Colonic mucosa (tissue), 4 donors: ENCODE results near the gene PPARG. TPM values are rescaled to one million over a fixed set of nuclear protein-coding genes. Genes with fewer than 3 reads are reported as not detected.
A peak's percentile ranks its signal among the peaks of the same experiment; 100 is the strongest.

Experiments
- DNase-seq: peaks from one replicate; pipeline ENCODE4 v3.0.0-alpha.2; 2020
- H3K27ac ChIP-seq: fragments of 200-600 bp; one replicate; pipeline ENCODE4 v1.8.0; 2021
- H3K27me3 ChIP-seq: fragments of 200-600 bp; one replicate; pipeline ENCODE4 v1.8.0; 2021
- H3K36me3 ChIP-seq: fragments of 200-600 bp; one replicate; pipeline ENCODE4 v1.8.0; 2021
- H3K4me1 ChIP-seq: fragments of 200-600 bp; one replicate; pipeline ENCODE4 v1.8.0; 2021; ENCODE audit warnings: mild to moderate bottlenecking
- H3K4me3 ChIP-seq: fragments of 200-600 bp; one replicate; pipeline ENCODE4 v1.8.0; 2021
- H3K9ac ChIP-seq, 2 donors: one replicate each; pipeline ENCODE4 v1.7.0; 2013; ENCODE audit warnings: control low read depth in 2 of 2, low read depth in 2 of 2, low read length in 2 of 2
- H3K9me3 ChIP-seq: fragments of 200-600 bp; one replicate; pipeline ENCODE4 v1.8.0; 2021
- intact Hi-C: fragments of 100-400 bp; cut with DNase I; formaldehyde crosslinking; loops from one replicate; pipeline ENCODE4 v1.14.1; 2022
- total RNA-seq, 2 donors: library from RNA; stranded (reverse); fragmentation: NEBNext Ultra II Directional in 1 of 2; extraction: Animal tissue kit (Norgen Biotek cat#: 25700) in 1 of 2; gene quantifications; one replicate each; pipeline ENCODE4 v1.2.1, GENCODE V29; 2021
- TF ChIP-seq, protein P1 (sequence below): fragments of 200-600 bp; IDR thresholded peaks from one replicate; pipeline ENCODE4 v1.8.0; 2022; ENCODE audit warnings: antibody characterized with exemption, mild to moderate bottlenecking
- donor health status: healthy.
- donor health status: DM: no; HTN: no; CAD: no.
- donor health status: DM: no; HTN: no; CAD: no.

Gene PPARG
- total RNA-seq, 2 donors from 2014 or later = 85.2 to 169 TPM

DNA sequence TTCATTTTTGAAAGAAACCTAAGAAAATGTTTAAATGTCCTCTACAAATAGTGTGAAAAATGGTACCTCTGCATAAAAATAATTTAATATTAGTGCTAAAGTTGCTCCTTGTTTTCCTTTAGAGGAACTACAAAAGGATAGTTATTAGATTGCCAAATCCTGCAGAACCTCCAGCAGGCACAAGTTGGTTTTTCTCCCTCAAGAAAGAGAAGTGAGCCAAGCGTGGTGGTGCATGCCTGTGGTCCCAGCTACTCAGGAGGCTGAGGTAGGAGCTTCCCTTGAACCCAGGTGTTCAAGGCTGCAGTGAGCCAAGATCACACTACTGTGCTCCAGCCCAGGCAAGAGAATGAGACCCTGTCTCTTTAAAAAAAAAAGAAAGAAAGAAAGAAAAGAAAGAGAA lies 110.4 kb downstream of the PPARG start:
- peaks cover 3% of the 10 kb centered on the region for H3K4me1 ChIP-seq
- no peaks in the 10 kb centered on the region for H3K9me3 ChIP-seq
- intact Hi-C loops = no loop called here
- no peak overlapping the region for H3K4me3 ChIP-seq
- H3K27ac ChIP-seq = no peak overlapping the region
- DNase-seq = no peak
- H3K27me3 ChIP-seq = no peaks in the 10 kb centered on the region
- no peaks in the 10 kb centered on the region for H3K36me3 ChIP-seq
- TF ChIP-seq, protein P1, sequence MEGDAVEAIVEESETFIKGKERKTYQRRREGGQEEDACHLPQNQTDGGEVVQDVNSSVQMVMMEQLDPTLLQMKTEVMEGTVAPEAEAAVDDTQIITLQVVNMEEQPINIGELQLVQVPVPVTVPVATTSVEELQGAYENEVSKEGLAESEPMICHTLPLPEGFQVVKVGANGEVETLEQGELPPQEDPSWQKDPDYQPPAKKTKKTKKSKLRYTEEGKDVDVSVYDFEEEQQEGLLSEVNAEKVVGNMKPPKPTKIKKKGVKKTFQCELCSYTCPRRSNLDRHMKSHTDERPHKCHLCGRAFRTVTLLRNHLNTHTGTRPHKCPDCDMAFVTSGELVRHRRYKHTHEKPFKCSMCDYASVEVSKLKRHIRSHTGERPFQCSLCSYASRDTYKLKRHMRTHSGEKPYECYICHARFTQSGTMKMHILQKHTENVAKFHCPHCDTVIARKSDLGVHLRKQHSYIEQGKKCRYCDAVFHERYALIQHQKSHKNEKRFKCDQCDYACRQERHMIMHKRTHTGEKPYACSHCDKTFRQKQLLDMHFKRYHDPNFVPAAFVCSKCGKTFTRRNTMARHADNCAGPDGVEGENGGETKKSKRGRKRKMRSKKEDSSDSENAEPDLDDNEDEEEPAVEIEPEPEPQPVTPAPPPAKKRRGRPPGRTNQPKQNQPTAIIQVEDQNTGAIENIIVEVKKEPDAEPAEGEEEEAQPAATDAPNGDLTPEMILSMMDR = no peak
- H3K9ac ChIP-seq = no peak overlapping the region

DNA sequence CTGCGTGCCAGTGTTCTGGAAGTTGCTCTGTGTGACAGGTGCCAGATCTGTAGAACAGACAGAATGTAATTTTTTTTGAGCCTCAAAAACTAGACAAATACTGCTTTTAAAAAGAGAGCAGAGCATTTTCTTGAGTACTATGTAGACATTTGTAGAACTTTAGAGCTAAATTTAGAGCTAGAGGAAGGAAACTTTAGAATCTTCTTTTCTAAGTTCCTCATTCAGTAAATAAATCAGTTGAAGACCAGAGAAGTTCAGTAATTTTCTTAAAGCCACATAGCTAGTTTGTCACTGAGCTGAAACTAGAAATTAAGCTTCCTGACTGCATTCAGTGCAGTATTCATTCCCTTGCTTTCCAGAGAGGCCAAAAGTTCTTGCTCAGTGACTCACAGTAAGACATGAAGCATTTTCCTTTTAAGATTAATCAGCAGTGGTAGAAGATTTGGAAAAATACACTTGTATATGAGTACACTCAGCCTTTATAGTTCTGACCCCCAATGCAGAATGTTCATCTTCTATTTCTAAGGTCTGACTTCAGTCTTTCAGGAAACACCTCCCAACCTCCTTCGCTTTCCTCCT lies 111.8 kb downstream of the PPARG start:
- Histone ChIP-seq H3K4me3 (no peak overlapping the region), H3K9me3 (no peaks in the 10 kb centered on the region), H3K27me3 (no peaks in the 10 kb centered on the region), H3K36me3 (no peaks in the 10 kb centered on the region), H3K9ac (no peak overlapping the region), H3K27ac (no peak overlapping the region), H3K4me1 (no peaks in the 10 kb centered on the region)
- TF ChIP-seq, protein P1 = no peak
- intact Hi-C loops = no loop called here
- no peak for DNase-seq

DNA sequence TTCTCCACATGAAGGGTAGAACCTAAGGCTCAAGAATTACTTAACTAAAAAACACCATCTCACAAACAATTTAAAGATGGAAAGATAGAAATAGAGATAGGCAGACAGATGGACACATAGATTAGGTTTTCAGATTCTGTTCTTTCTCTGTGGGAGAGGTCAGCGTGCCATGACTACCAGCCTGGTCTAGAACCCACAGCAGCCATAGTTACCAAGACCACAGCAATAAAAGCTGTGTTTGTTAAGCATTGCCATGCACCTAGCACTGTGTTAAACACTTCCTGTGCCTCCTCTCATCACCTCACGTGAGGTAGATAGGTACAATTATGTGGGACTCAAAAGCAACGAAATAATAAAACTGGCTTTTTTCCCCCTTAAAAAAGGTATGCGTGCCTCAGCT lies 112.3 kb downstream of the PPARG start:
- H3K4me1 ChIP-seq = peaks cover under 1% of the 10 kb centered on the region
- H3K36me3 ChIP-seq = no peaks in the 10 kb centered on the region
- no peaks in the 10 kb centered on the region for H3K27me3 ChIP-seq
- no peak overlapping the region for H3K27ac ChIP-seq
- TF ChIP-seq, protein P1 = no peak
- H3K9ac ChIP-seq = no peak overlapping the region
- intact Hi-C loops = no loop called here
- no peak overlapping the region for H3K4me3 ChIP-seq
- H3K9me3 ChIP-seq = no peaks in the 10 kb centered on the region
- no peak for DNase-seq

DNA sequence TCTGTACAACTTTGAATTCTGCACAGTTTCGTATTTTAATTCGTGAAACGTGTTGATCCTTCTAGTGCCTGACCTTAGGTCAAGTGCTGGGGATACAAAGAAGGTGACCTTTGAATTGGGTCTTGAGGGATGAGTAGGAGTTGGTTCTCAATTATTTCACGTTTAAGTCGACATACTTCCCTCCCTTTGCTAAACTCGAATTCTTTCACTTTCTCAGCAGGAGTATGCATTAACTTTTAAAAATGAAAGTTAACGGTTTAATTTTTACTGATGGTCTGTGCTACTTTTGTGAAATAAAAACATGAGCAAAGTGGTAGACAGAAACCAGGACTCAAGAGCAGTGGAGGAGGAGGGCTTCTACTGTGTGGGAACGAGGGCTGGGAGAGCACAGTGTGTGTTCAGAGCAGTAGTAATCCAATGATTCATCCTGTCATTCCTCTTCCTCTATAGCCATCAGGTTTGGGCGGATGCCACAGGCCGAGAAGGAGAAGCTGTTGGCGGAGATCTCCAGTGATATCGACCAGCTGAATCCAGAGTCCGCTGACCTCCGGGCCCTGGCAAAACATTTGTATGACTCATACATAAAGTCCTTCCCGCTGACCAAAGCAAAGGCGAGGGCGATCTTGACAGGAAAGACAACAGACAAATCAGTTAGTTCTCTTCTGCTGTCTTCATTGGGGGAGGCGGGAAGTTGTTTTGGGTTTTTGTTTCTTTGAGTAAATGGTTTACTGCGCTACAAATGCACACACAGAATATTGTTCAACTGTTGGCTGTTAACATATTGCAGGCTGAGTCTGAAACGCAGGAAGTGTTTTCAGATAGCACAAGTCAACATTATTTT lies 116.8 kb downstream of the PPARG start:
- Histone ChIP-seq H3K27me3 (no peaks in the 10 kb centered on the region), H3K4me3 (no peak overlapping the region), H3K36me3 (no peaks in the 10 kb centered on the region), H3K27ac (peak overlapping the region; percentile 70), H3K4me1 (peaks cover 4% of the 10 kb centered on the region), H3K9ac (peak overlapping the region in 1 of 2 donors; percentile 51), H3K9me3 (no peaks in the 10 kb centered on the region)
- intact Hi-C loops = no loop called here
- DNase-seq = peak; percentile 90
- TF ChIP-seq, protein P1 = no peak

DNA sequence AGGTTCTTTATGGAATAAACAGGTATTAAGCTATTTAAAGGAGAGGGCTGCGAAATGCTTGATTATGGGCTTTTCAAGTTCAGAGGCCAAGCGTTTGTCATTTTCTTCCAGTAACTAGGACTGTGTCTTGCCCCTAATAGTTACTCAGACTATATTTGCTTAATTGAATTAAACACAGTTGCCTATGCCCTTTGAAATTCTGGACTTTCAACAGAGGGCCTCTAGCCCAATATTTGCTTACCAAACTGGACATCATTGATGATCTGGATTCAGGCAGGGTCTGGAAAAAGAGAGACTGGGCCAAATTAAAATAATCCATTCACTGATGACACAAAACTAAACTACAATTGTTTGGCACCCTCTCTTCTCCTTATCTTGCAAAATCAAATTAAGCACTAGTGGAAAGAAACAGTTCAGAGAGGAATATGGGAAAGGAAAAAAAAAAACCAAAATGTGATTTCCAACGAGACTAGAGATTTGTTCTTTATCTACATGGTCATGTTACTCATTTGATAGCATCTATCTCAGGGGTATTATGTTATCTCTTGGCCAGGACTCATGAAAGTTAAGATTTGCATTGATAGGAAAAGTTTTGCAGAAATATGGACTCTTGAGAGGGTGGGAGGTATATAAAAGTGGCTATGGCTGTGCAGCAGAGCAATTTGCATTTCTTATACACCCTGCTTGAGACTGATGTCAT lies 120.3 kb downstream of the PPARG start:
- H3K27ac ChIP-seq = peak overlapping the region; percentile 81

More for the DNA sequence above, 120.3 kb downstream of the PPARG start:
- DNase-seq = no peak
- Histone ChIP-seq H3K9ac (peak overlapping the region in 1 of 2 donors; percentile 56), H3K27me3 (no peaks in the 10 kb centered on the region), H3K4me1 (peaks cover 4% of the 10 kb centered on the region), H3K36me3 (no peaks in the 10 kb centered on the region), H3K9me3 (no peaks in the 10 kb centered on the region), H3K4me3 (no peak overlapping the region)
- intact Hi-C loops = no loop called here
- TF ChIP-seq, protein P1 = no peak
